CD4-positive, alpha-beta T cell treated with Interleukin-17A for 4 hours (primary cell): ENCODE data around the gene RIN1.
A peak's percentile ranks its signal among the peaks of the same experiment; 100 is the strongest.
"Not testable (repeated sequence)": the region's sequence is repeated elsewhere in the genome, so short reads cannot be mapped to it uniquely, and the experiment has no call there.

Source experiments
- DNase-seq: peaks from one replicate; pipeline ENCODE4 v3.0.0-alpha.2; 2020; ENCODE audit warnings: mixed read lengths

RIN1 gene

DNA sequence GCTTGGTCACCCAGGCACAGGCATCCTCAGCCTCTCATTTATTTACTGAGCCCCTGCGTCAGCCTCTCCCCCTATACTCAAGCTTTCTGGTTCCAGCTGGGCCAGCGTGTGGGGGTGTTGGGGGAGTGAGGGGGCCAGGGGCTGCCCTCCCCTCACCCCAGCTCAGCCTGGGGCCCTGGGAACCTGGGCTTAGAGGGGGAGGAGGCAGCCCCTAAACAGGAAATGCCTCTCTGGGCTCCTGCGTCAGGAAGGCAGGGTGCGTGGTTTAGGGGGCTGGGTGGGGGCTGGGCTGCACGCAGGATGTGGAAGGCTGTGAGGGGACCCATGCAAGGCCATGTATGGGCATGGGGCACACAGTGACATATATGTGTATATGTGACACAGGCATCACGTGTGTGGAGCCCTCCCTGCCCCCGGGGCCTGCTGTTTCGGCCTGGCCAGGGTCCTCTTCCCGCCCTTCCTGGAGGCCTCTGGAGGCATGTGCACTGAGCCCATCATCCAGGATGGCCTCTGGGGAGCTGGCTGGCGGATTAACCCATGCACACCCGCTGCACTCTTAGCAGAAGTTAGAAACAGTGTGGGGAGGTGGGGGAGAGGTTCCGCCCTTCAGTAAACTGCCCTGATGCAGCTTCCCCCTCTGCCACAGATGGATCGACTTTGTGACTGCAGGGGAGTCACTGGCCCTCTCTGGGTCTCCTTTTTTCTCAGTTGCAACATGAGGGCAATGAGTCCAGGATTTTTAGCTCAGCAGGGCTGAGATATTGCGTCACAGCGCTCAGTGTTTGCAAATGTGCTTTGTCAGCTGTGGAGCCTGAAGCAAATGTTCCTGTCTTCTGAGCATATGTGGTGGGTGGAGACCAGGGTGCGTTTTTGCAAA, 18.3 kb downstream of the RIN1 start:
- DNase-seq: peak; percentile 72

DNA sequence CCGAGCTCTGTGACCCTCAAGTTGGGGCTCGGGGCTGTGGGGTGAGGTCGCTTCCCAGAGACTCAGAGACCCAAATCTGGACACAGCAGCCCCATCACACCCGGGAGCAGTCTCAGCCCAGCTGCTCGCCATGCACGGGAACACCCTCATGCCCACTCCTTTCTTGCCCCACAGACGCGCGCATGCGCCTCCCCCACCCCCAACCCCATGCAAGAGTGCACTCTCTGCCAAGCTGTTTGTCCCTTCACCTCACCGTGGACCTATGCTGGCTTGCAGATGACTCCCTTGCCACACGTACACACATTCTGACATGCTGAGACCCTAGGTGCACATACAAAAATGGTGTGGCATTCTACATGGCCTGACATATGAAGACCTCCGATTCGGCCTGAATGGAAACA, 18.9 kb downstream of the RIN1 start:
- DNase-seq: peak; percentile 58

DNA sequence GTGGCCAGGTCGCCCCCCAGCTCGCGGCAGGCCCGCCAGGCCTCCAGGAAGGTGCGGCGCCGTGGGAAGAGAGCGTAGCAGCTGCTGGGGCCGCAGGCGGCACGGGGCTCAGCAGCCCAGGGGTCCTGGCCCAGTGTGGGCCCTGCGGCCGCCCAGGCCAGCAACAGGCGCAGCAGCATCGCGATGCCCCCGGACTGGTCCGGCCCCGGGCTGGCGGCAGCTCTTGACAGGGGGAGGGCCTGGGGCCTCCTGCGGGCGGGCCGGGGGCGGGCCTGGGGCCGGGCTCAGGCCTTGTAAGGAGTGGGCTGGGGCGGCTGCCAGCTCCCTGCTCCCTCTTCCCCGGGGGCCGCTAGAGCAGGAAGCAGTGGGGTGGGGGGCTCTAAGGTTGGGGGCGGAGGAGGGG, 19.4 kb downstream of the RIN1 start, which contains the start of gene CD248:
TSS of gene CD248 (minus strand) at position 196 of the 403 bp plus-strand sequence. CDS start at position 179, 17 bp downstream.
- DNase-seq: peak; percentile 45

DNA sequence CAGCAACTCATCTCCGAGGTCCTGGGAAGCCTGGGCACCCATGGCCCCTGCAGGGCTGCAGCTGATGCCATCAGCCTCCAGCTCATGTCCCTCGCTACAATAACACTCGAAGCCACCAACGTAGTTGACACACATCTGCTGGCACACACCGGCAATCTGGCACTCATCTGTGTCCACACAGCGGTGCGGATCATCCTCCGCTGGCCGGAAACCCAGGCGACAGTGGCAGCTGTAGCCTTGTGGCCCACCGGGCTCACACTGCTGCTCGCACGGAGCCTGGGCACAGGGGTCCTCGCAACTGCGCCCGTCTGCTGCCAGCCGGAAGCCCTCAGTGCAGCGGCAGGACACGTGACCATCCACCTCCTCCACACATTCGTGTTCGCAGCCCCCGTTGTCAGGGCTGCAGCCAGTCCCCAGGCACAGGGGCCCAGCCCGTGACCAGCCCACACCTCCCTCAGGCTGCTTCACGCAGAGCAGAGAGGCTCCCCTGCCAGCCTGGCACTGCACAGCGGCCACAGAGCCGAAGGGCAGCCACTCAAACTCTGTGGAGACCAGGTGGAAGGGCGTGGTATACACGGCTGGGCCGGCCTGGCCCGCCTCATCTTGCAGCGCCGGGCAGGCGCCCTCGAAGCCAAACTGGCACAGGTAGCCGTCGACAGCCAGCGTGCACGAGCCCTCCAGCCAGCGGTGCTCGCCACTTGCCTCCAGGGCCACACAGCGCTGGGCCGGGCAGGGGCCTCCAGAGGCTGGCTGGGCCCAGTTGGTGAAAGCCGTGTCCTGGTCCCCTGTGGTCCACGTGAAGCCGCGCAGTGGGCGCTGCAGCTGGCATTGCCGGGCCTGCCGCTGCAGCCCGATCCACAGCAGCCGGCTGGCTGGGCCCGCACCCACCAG, 20.1 kb downstream of the RIN1 start:
- no peak for DNase-seq

DNA sequence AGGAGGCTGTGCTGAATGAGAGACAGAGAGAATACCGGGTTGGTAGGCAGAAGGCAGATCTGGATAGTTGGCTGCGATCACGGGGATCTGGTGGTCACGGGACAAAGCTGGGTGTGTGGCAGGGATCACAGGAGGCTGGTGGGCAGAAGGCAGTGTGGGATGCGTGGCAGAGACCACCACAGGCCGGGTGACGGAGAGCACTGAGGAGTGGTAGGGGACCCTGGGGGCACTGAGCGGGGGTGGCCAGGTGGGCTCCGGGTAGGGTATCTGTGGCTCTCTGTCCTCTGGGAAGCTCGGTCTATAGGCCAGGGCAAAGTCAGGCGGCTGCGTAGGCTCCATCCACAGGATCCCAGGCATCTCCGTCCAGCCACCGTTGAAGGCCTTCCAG, 20.7 kb downstream of the RIN1 start:
- no peak for DNase-seq

DNA sequence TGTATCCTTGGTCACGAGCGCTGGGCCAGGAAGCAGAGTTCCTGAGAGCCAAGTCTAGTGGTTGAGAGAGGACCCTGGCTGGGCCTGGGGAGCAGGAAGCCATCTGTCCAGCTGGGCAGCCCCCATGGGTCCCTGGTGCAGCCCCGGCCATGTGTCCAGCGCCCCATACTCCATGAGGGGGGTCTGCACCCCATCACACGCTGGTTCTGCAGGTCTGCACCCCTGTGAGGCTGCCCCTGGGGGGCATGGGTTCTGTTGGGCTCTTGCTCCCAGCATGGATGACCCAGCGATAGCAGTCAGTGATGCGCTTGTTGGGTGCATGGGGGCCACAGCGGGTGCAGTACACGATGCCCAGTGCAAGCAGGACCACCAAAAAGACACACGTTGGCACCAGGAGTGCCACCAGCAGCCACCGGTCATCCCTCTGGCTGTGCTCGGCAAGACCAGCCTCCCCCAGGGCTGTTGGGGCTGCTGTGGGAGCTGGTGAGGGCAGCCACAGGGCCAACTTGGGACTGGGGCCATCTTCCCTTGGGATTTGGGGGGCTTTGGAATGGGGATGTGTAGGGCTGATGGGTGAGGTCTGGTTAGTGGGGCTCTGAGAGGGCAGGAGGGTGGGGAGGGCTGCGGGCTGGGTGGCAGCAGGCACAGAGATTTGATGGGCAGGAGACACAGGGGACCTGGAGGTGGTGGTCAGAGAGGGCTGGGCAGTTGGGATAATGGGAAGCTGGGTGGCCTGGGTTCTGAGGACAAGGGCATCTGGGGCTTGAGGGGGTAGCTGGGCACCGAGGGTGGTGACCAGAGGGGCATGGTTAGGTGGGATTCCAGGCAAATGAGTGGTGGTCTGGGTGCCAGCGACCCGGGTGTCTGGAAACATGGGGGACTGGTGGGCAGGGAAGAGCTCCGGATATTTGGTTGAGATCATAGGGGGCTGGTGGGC, 21.4 kb downstream of the RIN1 start:
- DNase-seq: no peak

DNA sequence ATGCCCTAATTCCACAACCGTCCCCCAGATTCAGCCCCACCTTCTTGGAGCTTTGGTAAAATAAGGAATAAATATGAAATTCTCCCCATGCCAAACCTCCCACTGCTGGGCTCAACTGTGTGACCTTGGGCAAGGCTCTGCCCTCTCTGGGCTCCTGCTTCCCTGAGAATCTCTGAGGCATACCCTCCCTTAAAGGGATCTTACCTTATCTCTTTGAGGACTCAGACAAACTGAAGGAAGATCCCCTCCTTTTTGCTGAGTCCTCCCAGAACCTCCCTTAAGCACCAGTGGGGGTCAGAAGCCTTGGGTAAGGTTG, 22.1 kb downstream of the RIN1 start:
- DNase-seq: no peak

DNA sequence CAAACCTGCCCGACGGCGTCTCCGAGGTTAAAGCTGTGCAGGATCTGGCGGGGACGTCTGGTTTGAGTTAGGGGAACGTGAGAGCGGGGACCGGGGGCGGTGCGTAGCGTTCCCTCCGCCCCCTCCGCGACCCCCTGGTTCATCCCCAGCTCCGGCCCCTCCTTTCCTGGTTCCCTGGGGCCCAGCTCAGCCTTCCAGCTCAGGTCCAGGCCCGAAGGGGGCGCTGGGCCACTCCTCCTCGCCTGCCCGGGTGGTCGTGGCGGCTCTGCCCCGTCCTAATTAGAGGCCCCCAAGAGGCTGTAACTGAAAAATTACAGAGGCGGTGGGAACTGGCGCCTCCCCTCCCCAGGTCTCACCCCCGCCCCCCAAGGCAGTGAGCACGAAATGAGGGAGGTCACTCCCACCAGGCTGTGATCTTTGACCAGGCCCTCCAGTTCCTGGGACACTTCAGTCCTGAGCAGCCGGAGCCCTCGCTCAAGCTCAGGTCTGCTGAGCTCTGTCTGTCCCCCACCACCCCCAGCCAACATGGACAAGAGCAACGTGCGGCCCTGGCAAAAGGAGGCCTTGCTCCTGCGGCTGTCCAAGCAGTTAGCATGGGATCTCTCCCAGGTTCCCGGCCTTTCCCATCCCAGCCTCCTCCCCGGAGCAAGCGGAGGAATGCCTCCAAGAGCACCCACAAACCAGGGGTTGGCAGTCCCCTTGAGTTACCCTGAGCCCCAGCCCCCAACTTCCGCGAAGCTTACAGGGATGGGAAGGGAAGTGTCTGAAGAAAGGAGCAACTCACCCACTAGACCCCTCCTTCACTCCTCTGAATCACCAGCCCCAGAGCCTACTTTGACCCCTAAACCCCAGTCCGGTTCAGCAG, 22.7 kb downstream of the RIN1 start:
- no peak for DNase-seq

DNA sequence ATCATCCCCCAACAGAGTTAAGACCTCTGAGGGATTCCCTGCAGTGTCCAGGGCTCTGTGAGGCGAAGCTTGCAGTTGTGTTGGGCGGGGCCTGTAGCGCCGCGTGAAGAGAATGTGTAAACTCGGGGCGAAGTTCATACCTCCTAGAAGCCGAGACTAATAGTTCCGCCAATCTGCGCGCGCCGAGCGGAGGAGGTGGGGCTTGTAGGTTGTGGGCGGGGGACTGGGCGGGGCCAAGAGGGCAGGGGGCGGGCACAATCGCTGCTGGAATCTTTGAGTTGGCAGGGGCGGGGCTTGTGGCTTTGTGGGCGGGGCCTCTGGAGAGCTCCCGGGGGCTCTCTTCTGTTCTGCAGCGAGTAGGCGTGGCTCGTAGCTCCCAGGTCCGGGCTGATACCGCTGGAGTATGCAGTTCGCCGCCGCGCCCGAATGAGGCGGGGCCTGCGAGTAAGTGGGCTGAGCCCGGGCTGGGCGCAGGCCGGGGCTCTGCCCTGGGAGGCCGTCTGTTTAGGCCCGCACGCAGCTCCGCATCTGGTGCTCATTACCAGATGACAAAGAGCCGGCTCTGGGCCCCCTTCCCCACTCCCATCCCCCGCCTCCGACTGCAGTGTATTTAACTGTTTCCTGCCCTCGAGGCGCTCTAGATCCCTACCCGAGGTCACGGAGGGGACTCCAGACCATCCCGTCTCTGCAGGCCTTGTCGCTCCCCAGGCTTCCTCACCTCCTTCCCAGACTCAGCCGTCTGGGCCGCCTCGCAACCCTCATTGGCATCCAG, 23.5 kb downstream of the RIN1 start:
- DNase-seq: peak; percentile 100

DNA sequence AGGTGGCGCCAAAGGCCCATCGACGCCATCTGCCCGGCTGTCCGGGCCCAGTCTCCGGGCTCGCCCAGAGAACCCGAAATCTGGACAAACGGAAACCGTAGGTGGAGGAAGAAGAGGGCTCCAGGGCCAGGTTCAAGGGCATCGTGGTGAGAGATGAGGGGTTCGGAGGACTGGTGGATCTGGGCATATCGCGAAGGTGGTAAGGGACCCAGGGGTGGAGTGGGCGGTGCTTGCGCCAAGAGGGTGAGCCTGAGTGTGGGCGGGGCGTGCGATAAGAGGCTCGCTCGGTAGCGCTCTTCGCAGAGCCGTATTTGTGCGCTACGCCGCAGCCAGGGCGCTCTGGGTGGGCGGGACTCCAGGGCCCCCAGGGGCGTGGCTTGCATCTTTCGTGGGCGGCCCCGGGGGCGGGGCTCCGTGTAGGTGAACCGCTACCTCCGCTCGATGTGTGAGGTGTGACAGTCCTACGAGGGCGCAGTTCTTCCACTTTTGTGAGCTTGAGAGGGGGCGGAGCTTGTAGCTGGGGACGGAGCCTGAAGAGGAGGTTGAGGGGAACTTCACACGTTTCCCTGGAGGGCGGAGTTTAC, 24.2 kb downstream of the RIN1 start:
- peak; percentile 99 for DNase-seq

DNA sequence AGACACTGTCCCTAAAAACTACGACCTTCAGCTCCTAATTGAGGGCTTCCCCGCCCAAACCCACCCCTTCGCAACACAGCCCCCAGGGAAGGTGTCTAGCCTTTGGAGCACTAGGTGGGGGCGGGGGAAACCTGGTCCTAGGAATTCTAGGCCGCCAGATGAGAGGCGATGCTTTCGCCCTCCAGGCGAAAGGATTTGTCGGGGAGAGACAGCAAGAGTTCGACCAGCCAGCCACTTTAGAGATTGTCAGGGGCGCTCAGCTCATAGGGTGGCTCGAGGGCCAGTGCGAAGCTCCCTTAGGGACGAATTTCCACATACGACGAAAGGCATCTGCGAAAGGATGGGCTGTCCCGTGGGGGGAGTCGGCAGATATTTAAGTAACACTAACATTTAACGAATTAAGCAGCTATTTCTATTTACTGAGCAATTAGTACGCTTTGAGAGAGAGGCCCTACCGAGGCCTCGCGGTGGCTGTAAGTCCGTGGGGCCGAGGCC, 24.7 kb downstream of the RIN1 start:
- no peak for DNase-seq

DNA sequence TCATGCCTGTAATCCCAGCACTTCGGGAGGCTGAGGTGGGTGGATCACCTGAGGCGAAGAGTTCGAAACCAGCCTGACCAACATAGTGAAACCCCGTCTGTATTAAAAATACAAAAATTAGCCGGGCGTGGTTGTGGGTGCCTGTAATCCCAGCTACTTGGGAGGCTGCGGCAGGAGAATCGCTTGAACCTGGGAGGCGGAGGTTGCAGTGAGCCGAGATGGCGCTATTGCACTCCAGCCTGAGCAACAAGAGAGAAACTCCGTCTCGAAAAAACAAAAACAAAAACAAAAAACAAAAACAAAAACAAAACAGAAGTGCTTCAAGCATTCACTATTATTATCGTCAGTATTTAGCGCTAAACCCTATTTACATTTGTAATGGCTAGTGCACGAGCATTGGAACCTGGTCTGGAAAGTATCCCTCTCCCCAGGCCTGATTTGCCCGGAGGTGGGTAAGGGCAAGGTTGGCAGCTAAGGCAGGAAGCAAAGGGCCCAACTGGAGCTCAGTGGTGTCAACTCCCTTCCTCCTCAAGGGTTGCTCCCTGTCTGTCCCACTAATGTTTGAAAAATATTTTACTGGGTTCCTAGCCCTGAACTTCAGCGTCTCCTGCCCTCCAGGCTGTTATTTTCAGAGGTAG, 25.3 kb downstream of the RIN1 start:
- not testable (repeated sequence) for DNase-seq

DNA sequence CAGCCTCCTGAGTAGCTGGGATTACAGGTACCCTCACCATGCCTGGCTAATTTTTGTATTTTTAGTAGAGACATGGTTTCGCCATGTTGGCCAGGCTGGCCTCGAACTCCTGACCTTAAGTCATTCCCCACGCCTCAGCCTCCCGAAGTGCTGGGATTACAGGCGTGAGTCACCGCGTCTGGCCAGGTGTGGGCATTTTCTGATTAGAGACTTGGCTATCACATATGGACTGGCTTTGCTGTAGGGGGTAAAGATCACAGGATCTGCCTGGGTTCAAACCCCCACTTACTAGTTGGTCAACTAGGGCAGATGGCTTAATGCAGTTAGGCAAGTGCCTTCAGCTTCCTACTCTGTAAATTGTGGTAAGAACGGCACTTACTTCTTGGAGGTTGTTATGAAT, 25.9 kb downstream of the RIN1 start:
- DNase-seq: no peak

DNA sequence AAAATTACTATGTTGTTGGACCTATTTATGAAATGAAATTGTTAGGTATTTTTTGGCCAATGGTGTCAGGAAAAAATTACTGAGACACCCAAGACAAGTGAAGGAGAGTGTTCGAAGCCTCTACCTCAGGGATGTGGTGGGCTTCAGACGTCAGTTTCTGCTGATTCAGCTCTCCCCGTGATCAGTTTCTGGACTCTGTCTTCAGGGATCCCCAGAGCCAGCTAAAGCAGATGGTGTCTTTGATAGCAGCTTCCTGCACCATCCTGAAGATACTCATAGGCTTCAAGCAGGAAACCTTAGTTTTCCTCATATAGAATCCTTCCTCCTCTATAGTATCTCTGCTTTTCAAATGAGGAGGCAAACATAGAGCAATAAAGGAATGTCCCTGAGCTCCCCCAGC, 26.8 kb downstream of the RIN1 start:
- no peak for DNase-seq

DNA sequence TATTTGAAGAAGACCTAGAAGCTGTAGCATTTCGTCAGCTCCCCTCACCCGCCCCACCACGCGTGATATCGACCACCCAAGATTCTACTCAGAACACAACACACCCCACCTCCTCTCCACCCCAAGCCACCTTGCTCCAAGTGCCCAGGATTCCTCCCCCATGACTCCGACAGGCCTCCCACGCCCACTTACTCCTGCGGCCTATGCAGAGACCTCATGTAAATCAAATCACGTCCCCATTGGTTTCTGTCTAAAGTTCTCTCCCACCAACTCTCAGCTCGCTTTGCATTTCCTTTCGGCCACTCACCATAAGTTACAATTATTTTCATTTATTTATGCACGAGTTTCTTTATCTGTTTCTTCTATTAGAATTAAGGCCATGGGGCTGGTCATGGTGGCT, 33.6 kb downstream of the RIN1 start:
- DNase-seq: no peak

DNA sequence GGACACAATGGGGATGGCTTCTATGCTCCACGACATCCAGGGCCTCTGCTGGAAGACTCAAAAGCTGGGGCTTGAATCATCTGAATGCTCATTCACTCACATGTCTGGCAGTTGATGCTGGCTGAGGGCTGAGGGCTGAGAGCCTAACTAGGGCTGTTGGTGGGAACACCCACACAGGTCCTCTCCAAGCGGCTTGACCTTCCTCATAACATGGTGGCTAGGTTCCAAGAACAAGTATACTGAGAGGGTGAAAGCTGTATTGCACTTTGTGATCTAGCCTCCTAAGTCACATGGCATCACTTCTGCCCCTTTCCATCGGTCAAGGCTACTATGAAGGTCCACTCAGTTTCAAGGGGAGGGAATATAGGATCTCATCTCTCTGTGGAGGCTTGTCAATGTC, 37.0 kb downstream of the RIN1 start:
- no peak for DNase-seq

DNA sequence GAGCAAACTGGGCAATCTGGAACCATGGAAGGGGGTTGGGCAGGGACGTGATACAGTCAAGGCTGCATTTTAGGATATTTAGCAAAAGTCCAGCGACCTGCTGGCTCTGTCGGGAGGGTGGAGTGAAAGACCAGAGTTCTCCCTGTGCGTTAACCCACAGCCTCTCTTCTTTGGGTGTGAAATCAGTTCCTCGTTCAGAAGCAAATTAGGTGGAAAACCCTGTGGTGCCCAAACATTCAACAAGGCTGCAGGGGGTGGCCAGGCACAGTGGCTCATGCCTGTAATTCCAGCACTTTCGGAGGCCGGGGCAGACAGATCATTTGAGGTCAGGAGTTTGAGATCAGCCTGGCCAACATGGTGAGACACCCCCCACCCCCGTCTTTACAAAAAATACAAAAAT, 38.6 kb downstream of the RIN1 start:
- DNase-seq: no peak

DNA sequence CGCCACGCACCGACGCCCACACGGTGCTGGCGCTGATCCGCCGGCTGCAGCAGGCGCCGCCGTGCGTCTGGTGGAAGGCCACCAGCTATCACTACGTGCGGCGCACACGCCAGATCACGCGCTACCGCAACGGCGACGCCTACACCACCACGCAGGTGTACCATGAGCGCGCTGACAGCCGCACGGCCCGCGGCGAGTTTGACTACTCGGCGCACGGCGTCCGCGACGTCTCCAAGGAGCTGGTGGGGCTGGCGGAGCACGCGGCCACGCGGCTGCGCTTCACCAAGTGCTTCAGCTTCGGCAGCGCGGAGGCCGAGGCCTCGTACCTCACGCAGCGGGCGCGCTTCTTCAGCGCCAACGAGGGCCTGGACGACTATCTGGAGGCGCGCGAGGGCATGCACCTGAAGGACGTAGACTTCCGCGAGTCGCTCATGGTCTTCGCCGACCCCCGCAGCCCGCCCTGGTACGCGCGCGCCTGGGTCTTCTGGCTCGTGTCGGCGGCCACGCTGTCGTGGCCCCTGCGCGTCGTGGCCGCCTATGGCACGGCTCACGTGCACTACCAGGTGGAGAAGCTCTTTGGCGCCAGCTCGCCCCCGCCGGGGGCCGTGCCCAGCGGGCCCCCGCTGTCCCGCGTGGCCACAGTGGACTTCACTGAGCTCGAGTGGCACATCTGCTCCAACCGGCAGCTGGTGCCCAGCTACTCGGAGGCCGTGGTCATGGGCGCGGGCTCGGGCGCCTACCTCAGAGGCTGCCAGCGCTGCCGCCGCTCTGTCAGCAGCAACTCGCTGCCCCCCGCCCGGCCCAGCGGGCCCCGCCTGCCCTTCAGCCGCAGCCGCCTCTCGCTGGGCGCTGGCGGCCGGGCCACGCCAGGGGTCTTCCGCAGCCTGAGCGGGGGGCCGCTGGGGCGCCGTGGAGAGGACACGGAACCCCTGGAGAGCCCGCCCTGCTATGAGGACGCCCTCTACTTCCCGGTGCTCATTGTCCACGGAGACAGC, 41.3 kb downstream of the RIN1 start:
- no peak for DNase-seq
